HL-60 (cell line): Measurements from ENCODE around the gene TP73.

ENCODE experiments used
- DNase-seq, 2 experiments: peaks; one replicate each; pipeline ENCODE4 v3.0.0-alpha.2; 2010 to 2020; ENCODE audit warnings: low read depth in 1 of 2, low spot score in 1 of 2
- H3K27ac ChIP-seq: fragments of 250-450 bp; sonication (Bioruptor Pico); replicated peaks from 2 replicates; pipeline ENCODE4 v1.5.1; 2020; ENCODE audit warnings: mild to moderate bottlenecking, moderate library complexity
- H3K27me3 ChIP-seq: fragments of 250-450 bp; sonication (Bioruptor Pico); 2 replicates; pipeline ENCODE4 v1.5.1; 2021; ENCODE audit warnings: mild to moderate bottlenecking, moderate library complexity; ENCODE audit not compliant: insufficient read depth, poor library complexity, severe bottlenecking
- H3K4me3 ChIP-seq: replicated peaks from 2 replicates; pipeline ENCODE4 v1.5.1; 2011; ENCODE audit warnings: mild to moderate bottlenecking, control low read depth, low read length; ENCODE audit not compliant: insufficient read depth
- GABPA ChIP-seq: IDR thresholded peaks from 2 replicates; pipeline ENCODE4 v1.6.1; 2012; ENCODE audit warnings: low read depth
- POLR2AphosphoS5 ChIP-seq: IDR thresholded peaks from 2 replicates; pipeline ENCODE4 v1.6.1; 2012; ENCODE audit warnings: low read depth
- SPI1 ChIP-seq: IDR thresholded peaks from 2 replicates; pipeline ENCODE4 v1.6.1; 2012; ENCODE audit warnings: low read depth, mild to moderate bottlenecking, borderline replicate concordance
- TF ChIP-seq, protein P1 (sequence below): IDR thresholded peaks from 2 replicates; pipeline ENCODE4 v1.6.1; 2012; ENCODE audit warnings: low read depth; ENCODE audit not compliant: insufficient replicate concordance
- TF ChIP-seq, protein P2 (sequence below): IDR thresholded peaks from one replicate; pipeline ENCODE4 v1.5.1; 2011; ENCODE audit warnings: low read length, control low read depth, inconsistent platforms; ENCODE audit not compliant: insufficient read depth

The TP73 gene

DNA sequence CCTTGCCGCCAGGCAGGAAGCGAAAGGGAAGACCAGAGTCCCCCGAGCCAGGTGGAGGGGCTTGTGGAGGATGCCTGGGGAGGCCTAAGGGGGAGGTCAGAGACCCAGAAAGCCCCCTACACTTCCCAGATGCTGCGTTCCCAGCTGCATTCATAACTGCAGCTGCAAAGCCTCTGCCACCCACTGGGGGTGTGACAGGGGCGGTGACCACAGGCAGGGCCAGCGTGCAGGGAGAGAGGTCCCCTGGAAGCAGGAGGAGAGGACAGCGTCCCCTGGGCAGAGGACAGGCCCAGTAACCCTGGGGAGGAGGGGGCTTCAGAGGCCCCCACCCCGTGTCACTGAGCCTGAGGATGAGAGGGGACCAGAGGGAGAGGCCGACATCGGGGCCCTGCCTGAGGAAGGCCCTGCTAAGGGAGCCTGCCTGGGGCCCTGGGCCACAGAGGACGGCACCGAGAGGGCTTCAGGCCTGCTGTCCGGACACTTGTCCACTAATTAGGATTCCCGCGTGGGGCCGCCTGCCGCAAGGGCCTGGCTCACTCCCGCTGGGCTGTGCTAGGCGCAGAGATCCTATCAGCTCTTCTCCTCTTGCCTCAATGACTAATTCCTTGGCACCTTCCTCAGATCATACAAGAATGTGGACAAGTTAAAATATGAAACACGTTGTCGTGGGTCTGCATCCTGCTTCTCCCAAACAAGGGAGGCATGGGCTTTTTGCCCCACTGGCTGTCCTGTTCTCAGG, 50.8 kb downstream of the TP73 start:
- no peak for DNase-seq
- TF ChIP-seq GABPA (no peak), POLR2AphosphoS5 (no peak), SPI1 (no peak)
- TF ChIP-seq, protein P1, sequence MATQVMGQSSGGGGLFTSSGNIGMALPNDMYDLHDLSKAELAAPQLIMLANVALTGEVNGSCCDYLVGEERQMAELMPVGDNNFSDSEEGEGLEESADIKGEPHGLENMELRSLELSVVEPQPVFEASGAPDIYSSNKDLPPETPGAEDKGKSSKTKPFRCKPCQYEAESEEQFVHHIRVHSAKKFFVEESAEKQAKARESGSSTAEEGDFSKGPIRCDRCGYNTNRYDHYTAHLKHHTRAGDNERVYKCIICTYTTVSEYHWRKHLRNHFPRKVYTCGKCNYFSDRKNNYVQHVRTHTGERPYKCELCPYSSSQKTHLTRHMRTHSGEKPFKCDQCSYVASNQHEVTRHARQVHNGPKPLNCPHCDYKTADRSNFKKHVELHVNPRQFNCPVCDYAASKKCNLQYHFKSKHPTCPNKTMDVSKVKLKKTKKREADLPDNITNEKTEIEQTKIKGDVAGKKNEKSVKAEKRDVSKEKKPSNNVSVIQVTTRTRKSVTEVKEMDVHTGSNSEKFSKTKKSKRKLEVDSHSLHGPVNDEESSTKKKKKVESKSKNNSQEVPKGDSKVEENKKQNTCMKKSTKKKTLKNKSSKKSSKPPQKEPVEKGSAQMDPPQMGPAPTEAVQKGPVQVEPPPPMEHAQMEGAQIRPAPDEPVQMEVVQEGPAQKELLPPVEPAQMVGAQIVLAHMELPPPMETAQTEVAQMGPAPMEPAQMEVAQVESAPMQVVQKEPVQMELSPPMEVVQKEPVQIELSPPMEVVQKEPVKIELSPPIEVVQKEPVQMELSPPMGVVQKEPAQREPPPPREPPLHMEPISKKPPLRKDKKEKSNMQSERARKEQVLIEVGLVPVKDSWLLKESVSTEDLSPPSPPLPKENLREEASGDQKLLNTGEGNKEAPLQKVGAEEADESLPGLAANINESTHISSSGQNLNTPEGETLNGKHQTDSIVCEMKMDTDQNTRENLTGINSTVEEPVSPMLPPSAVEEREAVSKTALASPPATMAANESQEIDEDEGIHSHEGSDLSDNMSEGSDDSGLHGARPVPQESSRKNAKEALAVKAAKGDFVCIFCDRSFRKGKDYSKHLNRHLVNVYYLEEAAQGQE = no peak
- TF ChIP-seq, protein P2, sequence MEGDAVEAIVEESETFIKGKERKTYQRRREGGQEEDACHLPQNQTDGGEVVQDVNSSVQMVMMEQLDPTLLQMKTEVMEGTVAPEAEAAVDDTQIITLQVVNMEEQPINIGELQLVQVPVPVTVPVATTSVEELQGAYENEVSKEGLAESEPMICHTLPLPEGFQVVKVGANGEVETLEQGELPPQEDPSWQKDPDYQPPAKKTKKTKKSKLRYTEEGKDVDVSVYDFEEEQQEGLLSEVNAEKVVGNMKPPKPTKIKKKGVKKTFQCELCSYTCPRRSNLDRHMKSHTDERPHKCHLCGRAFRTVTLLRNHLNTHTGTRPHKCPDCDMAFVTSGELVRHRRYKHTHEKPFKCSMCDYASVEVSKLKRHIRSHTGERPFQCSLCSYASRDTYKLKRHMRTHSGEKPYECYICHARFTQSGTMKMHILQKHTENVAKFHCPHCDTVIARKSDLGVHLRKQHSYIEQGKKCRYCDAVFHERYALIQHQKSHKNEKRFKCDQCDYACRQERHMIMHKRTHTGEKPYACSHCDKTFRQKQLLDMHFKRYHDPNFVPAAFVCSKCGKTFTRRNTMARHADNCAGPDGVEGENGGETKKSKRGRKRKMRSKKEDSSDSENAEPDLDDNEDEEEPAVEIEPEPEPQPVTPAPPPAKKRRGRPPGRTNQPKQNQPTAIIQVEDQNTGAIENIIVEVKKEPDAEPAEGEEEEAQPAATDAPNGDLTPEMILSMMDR = no peak
- Histone ChIP-seq H3K27me3 (peaks cover 25% of the 10 kb centered on the region), H3K4me3 (no peak overlapping the region), H3K27ac (no peak overlapping the region)

DNA sequence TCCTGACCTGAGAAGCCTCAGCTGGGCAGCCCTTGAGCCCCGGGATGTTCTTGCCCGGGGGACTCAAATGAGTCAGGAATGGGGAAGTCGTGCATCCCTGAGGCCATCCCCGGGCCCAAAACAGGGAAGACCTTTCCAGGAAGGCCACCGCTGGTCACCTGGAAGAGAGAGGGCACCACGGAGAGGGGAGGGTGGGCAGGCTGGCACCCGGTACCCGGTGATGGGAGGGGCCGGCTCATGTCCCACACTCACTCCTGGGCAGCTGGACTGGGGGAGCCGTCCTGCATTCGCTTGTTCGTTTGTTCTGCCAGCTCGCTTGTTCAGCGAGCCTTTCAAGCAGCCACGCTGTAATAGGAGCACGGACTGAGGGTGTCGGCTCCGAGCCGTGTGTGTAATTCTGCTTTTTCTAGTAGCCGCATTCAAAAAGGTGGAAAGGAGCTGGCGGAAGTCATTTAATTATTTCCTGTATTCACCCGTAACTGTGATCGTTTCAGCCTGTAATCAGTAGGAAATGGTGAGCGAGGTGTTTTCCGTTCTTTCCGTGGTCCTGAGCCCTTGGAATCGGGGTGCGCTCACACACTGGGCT, 51.6 kb downstream of the TP73 start:
- H3K27ac ChIP-seq = no peak overlapping the region
- H3K4me3 ChIP-seq = no peak overlapping the region
- TF ChIP-seq, protein P1 = no peak
- no peak for TF ChIP-seq SPI1
- TF ChIP-seq POLR2AphosphoS5 = no peak
- no peak for TF ChIP-seq GABPA
- TF ChIP-seq, protein P2 = no peak
- peaks cover 32% of the 10 kb centered on the region for H3K27me3 ChIP-seq
- peak in 1 of 2 experiments; percentile 13 for DNase-seq

DNA sequence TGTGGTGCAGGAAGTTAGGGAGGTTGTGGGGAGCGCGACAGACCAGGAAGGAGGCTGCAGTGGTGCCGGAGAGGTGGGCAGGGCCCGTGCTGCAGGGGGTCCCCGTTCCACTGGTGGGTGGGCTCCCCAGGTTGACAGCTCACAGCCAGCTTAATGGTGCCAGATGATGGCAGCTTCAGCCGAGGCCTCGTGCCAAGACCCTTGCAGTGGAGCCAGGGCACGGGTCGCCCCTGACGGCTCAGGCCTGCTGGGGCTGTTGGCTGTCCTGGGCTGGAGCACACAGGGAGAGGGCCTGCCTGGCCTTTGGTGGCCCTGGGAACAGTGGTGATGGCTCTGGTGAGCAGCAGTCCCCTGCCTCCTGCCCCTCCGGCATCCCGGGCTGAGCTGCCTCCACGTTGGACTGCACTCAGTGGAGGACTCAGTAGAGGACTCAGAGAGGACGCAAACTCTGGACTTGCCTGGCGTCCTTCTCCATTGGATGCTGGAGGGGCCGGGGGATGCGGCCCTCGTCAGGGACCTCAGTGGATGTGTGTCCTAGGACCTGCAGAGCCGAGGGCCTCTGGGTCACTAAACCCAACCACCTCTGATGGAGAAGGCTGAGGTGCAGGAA, 53.1 kb downstream of the TP73 start:
- TF ChIP-seq SPI1 (no peak), GABPA (no peak), POLR2AphosphoS5 (no peak)
- TF ChIP-seq, protein P1 = no peak
- TF ChIP-seq, protein P2 = no peak
- Histone ChIP-seq H3K27me3 (peaks cover 34% of the 10 kb centered on the region), H3K27ac (no peak overlapping the region), H3K4me3 (no peak overlapping the region)
- no peak for DNase-seq
